ENCODE measurements around the gene SCUBE3.

SCUBE3 gene

DNA sequence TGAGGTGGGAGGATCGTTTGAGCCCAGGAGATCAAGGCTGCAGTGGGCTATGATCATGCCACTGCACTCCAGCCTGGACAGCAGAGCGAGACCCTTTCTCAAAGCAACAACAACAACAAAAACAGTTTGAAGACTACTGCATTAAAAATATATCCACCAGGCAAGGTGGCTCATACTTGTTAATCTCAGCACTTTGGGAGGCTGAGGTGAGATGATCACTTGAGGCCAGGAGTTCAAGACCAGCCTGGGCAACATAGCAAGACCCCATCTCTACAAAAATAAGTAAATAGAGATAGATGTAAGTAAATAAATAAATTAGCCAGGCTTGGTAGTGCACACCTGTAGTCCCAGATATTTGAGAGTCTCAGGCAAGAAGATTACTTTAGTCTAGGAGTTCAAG, 58.2 kb downstream of the SCUBE3 start:
- no peak for DNase-seq (ENCODE audit: low spot score)

DNA sequence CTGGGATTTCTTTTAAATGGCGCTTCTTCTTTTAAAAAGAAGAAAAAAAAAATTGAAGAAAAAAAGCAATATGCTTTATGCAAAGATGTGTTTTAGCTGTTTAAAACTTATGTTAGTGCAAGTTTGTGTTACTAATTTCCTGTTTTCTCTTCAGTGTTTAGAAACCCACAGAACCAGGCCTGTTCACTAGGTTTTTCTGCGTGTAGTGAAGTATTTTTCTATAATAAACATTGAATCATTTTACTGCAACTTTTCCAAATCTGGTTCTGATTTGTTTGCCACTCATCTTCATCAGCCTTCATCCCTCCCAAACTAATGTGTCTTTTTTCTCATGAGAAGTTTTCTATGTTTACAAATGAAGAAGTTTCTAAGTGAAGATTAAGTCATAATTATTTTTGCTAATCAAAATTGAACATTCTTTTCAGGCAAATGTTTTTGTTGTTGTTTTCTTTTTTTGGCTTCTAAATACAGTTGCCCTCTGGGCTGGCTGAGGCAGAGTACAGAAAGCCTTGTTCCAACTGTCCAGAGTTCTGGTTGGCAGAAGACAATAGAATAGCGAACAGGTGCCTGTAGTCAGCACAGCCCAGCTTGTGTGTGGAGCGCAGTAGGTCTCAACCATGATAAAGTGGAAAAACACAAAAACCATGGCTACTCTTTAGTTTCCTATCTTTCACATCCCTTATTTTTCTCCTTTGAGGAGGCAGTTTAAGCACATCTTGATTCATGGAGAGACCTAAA, 60.2 kb downstream of the SCUBE3 start:
- DNase-seq (ENCODE audit: low spot score): no peak

DNA sequence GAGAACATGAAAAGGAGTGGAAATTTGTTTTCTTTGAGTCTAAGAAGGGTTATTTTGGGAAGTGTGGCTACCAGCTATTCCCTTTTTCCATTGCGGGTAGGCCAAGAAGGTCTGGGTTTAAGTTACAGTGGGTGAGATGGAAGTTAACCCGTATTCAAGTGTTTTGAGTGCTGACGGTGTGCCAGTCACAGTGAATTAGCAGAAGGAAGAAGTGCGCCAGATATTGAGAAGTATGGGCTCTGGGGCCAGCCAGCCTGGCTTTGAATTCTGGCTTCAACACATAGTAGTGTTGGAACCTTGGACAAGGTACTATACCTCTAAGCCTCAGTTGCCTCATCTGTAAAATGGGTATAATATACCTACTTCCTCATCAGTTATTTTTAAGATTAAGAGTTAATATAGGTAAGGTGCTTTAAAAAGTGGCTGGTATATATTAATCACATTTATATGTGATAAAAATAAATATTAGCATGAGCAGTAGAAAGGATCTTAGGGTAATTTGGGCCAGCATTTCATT, 62.0 kb downstream of the SCUBE3 start:
- no peak for DNase-seq (ENCODE audit: low spot score)

DNA sequence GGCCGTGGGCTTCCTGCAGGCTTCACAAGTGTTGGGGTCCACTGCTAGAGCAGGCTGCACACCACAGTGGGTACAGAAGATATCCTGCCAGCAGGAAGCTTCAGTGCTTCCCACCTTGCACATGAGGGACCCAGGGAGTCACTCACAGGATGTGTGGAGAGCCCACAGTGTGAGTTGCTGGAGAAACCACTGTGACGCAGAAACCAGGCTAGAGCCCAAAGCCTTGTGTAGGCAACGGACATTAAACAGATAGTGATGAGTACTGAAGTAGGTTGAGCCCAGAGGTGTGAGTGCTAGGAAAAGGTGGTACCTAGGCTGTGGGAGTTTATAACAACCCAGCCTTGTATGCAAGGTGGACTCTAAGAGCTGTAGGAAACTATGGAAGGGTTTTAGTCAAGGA, 65.0 kb downstream of the SCUBE3 start:
- no peak for DNase-seq (ENCODE audit: low spot score)

DNA sequence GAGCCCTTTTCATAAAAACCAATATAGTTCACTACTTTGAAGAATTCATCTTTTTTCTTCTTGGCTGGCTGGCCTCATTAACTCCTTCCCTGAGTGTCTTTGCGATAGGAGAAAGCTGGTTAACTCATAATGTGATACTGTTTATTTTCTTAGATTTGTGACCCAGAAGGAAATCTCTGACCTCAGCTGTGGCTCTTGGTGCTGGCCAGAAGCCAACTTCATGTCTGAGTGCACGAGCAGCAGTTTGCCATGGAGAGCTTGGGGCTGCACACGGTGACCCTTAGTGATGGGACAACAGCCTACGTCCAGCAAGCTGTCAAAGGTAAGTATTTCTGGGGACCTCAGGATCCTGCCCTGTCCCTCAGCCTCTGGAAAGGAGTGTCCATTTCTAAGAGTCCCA, 67.1 kb downstream of the SCUBE3 start:
- DNase-seq (ENCODE audit: low spot score): no peak

DNA sequence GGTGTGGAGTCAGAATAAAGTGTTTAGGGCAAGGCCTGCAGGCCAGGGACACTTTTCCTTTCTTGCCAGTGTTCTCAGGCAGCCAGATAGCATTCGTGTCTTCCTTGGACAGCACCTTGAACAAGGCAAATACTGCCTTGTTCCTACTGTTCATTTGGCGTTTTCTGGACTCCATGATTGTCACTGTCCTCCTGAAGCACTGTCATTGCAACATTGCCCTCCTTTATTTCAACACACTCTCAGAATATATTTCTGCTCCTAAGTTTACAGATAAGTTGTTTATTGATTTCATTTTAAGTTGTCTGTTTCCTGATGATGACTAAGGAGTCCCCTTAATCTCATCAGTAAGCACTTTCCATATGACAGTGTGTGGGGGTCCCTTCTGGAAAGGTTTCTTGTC, 68.7 kb downstream of the SCUBE3 start:
- no peak for DNase-seq (ENCODE audit: low spot score)

DNA sequence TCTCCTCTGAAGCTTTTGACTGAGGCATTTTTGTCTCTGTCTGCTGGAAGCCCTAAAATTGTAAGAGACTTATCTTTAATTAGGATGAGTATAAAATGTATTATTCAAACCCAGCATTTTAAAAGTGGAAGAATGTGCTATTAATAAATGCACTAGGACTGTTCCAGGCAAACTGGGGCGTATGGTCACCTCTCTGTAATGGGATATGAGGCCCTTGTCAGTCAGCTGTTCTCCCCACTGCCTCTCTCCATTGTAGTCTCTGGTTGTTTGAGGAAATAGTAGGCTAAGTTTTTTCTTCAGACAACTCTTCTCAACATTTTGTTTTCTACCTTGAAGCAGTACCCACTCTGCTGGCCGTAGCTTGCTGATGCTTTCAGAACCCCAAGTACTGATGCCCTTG, 69.6 kb downstream of the SCUBE3 start:
- no peak for DNase-seq (ENCODE audit: low spot score)

DNA sequence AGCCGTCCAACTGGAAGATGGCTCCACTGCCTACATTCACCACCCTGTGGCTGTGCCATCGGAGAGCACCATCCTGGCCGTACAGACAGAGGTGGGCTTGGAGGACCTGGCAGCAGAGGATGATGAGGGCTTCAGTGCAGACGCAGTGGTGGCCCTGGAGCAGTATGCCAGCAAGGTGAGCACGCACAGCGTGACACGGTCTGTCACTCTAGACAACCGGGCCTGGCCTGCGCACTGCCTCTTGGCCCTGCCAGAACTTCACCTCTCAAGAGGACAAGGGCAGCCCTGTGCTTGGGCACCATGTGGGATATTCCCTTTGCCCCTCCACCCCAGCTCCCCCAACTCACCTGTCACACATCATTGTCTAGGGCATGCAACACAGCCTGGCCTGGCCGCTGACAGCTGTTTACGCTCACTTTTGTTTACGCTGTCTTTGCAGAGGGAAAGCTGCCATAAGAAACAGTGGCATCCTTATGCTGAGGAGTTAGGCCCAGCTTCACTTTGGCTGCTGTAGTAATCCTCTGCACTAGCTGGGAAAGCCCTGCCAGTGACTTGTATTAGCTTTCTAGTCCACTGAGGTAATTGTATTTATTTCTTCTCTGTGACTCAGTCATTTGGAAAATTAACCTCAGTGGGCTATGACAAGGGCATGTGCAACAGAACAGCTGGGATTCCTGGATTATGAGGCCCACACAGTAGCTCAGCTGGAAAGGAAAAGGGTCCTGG, 74.1 kb downstream of the SCUBE3 start:
- DNase-seq (ENCODE audit: low spot score): no peak

DNA sequence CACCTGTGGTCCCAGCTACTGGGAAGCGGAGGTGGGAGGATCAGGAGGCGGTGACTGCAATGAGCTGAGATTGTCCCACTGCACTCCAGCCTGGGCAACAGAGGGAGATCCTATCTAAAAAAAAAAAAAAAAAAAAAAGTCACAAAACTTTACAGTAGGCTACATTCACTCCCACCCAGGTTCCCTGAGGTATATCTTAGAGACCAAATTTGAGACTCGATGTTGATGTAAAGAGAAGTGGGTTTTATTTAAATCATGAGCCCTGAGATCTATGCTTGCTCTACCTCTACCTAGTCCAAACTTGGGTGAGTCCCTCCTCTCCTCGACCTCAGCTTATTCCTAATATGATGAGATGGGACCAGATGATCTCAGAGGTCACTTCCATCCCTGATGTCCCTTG, 75.1 kb downstream of the SCUBE3 start:
- DNase-seq (ENCODE audit: low spot score): no peak

DNA sequence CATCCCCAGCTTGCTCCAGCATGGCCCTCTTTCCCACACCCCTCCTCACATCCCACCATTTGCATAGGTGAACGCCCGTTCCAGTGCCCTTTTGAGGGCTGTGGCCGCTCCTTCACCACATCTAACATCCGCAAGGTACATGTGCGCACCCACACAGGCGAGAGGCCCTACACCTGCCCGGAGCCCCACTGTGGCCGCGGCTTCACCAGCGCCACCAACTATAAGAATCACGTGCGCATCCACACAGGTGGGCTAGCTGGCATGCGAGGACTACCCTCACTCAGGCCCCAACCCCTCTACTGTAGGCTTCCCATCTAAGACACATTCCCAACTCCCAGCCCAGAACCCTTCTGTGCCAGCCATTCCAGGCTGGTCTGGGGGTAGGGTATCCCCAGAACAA, 77.7 kb downstream of the SCUBE3 start:
- DNase-seq (ENCODE audit: low spot score): no peak

DNA sequence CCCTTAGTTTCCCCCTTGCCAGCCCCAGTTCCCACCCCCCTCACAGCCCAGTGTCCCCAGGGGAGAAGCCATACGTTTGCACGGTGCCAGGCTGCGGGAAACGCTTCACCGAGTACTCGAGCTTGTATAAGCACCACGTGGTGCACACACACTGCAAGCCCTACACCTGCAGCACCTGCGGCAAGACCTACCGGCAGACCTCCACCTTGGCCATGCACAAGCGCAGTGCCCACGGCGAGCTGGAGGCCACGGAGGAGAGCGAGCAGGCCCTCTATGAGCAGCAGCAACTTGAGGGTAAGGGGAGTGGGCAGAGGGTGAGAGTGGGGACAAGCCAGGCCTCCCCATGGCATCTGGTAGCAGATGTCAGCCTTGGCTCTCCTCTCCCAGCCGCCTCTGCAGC, 78.7 kb downstream of the SCUBE3 start:
- DNase-seq (ENCODE audit: low spot score): no peak

DNA sequence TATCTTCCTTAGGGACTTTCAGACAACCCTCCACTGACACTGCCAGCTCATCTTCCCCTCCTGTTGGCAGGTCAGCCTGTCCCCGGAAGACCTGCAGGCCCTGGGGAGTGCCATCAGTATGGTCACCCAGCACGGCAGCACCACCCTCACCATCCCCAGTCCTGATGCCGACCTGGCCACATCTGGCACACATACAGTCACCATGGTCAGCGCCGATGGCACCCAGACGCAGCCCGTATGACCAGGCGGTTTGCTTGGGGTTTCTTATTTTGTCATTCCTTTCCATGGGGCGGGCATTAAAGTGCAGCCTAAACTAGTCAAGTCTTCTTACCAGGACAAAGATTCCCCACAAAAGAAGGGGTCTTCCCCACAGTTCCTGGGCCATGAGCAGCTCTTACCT, 79.9 kb downstream of the SCUBE3 start:
- no peak for DNase-seq (ENCODE audit: low spot score)

DNA sequence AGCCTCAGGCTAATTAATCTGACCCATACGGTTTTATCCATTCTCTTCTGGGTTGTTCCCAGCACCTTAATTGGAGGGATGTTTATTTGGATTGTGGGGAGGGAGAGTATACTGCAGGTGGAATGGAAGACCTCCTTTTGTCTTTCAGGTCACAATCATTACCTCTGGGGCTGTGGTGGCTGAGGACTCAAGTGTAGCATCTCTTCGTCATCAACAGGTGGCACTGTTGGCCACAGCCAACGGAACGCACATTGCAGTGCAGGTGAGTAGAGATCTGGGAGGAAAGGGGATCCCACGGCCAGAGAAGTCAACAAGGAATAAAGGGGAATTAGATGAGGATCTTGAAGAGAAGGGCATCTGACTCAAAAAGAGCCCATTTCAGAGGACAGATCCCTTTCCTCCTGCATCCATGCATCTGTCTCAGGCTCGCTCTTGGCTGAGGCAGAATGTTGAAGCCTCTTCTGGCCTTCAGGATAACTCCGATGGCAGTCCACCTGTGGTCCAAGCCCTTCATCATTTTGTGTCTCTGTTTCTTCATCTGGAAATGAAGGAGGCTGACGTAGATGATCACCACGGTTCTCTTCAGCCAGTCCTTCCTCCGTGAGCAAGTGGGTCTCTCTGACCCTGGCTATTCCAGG, 80.7 kb downstream of the SCUBE3 start:
- peak; percentile 44 for DNase-seq (ENCODE audit: low spot score)

DNA sequence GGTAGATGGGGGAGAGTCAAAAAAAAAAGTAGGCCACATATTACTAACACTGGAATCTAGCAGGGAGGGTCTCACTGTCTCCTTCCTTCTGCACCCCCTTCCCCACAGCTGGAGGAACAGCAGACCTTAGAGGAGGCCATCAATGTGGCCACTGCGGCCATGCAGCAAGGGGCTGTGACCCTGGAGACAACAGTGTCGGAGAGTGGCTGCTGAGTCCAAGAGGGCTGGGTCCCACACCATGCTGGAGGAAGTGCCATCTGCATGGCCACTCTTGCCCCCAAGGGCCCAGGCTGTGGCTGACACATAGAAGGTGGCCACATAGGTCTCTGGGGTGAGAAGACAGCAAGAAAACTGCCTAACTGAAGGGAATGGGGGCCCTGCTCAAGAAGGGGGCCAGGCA, 81.3 kb downstream of the SCUBE3 start:
- no peak for DNase-seq (ENCODE audit: low spot score)

DNA sequence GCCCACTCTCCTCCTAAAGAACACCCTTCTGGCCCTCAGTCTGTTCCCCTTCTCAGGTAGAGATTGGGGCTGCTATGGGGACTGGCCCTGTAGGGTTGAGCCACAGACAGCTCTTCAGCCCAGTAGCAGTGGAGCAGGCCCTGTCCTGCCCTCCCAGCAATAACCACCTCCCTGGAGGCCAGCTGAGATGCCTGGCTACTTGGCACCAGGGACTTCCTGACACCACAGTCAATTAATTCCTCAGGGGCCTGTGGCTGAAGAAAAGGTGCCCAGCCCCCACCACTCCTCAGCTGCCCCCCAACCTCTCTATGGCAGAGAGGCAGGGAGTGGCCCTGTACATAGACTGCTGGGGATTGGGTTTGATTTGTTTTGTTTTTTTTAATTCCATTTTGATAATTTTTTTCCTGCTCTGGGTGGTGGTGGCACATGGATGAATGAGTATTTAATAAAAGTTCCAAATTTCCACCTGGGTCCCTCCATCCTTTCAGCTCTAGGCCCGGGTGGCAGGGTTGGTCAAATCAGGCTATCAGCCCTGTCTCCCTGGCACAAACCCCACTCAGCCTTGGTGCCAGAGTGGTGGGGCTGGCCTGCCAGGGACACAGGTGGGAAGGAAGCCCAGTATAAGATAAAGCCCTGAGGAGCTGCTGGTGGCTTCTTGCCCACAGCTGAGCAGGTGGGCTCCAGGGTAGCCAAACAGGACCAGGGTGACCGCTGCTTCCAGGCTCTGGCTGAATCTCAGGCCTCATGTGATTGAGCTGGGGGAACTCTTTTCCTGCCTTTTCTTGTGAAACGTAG, 82.0 kb downstream of the SCUBE3 start:
- no peak for DNase-seq (ENCODE audit: low spot score)

DNA sequence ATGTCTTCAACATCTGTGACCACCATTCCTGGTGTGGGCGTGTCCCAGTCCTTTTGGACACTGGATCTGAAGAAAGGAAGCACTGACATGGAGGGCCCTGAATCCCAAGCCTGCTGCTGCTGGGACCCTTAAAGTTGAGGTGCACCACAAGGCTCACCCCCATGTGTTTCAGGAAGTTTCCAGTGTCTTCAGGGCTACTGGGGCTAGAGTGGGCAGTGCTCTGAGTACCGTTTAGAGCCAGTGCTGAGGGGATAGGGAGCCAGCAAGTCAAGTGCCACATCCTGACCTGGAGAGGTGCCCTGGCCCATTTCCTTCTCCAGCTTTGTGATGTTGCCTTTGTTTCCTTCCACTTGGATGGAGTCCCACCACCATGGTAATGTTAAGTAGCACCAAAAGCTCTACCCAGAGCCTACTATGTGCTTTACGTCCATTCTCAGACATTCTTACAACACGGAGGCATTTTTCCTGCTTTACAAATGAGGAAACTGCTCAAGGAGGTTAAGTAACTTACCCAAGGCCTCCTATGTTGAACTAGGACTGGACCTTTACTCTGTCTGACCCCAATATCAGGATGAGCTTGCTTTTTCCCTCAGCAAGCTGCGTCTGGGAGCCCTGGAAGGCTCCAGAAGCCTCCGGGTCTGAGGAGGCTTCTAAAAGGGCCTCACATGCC, 83.3 kb downstream of the SCUBE3 start:
- no peak for DNase-seq (ENCODE audit: low spot score)

DNA sequence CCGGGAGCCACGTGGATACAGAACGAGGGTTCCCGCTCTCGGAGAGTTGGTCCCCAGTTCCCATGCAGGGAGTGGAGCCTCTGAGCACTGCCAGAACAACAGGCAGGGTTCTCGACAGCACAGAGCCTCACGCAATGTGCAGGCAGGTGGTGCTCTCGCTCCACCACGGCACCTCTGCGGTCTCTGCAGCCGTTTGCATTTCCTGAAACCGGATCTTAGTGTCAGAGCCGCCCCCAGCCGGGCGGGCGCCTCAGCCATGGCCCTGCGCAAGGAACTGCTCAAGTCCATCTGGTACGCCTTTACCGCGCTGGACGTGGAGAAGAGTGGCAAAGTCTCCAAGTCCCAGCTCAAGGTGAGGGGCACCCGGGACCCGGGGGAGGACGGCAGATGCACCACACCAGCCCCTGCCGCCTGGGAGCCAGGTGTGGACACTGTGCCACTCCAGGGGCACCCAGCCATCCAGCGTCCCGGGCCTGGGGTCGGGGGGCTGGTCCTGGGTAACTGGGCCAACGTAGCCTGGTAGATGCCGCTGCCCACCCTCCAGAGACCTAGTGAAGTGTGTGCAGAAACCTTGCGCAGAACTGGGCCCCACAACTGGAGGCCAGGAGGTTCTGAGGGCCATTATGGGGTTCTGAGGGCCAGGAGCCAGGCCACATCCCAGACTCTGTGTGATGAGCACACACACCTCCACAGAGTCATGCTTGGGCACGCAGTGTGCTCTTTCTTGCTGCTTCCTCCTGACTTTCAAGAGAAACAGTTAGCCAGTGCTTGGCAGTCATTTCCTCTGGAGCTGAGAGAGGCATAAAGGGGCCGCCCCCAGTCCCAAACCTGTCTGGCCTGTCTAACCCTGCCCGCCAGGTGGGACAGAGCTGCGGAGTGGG, 84.1 kb downstream of the SCUBE3 start, which contains the start of gene DEF6:
DEF6 (plus strand) TSS at position 218 of the 881 bp plus-strand sequence; CDS start at position 257, 39 bp downstream.
- peak; percentile 84 for DNase-seq (ENCODE audit: low spot score)

DNA sequence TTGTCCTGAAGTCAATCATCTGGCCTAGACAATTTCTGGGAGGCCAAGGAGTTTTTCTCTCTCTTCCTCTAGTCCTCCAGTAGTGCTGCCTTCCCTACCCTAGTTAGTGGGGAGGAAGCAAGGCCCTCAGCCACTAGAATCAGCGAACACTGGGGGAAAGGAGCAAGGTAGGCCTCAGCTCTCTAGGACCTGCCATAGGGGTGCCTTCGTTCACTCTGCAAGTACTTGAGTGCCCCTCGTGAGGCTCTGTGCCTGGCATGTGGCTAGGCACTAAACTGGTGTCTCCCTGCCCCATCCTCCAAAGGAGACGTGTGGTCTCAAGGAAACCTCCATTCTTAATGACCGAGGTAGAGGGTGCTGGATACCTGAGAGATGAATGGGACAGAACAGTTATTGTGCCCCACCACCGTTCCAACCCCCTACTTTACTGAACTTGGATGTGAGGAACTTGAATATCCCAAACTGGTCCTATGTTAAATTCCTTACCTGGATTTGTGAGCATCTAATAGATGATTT, 84.9 kb downstream of the SCUBE3 start:
- no peak for DNase-seq (ENCODE audit: low spot score)

DNA sequence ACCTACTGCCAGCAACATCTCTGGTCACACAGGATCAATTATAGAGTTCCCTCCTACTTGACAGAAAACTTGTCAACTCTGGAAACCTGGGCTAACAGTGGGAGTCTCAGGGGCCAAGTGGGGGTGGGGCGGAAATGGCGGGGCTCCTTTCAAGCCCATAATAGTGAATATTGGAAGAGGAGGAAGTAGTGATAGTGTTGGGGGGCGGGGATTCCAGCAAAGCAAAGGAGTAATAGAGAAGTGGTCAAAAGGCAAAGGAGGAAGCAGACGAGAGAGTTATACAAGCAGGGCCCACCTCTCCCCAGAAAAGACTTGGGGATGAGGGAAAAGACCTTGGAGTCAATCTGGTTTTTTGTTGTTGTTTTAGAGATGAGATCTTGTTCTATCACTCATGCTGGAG, 85.9 kb downstream of the SCUBE3 start:
- no peak for DNase-seq (ENCODE audit: low spot score)

DNA sequence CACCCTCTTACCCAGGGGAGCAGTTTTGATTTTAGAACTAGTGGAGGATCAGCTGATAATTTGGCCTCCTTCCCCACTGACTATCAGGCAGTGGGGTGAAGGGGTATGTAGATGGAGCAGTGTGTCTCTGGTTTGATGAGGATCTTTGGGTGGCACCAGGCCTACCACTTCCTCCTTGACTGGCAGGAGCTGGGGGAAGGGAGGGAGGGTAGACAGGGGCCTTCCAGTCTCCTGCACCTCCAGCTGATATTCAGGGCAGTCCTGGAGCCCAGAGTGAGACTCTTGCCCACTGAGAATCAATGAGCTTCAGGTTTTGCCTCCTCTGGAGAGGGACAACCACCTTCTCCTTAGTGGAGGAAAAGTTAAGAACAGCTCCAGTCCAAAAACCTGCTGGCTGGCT, 87.1 kb downstream of the SCUBE3 start:
- no peak for DNase-seq (ENCODE audit: low spot score)
